ENCODE measurements around the gene KCNK10. TPM values are rescaled to one million over a fixed set of nuclear protein-coding genes. Genes with fewer than 3 reads are reported as not detected.
"Not testable (repeated sequence)": the region's sequence is repeated elsewhere in the genome, so short reads cannot be mapped to it uniquely, and the experiment has no call there.

The KCNK10 gene
- total RNA-seq, 1 experiment from 2014 or later, result 0.07 TPM

DNA sequence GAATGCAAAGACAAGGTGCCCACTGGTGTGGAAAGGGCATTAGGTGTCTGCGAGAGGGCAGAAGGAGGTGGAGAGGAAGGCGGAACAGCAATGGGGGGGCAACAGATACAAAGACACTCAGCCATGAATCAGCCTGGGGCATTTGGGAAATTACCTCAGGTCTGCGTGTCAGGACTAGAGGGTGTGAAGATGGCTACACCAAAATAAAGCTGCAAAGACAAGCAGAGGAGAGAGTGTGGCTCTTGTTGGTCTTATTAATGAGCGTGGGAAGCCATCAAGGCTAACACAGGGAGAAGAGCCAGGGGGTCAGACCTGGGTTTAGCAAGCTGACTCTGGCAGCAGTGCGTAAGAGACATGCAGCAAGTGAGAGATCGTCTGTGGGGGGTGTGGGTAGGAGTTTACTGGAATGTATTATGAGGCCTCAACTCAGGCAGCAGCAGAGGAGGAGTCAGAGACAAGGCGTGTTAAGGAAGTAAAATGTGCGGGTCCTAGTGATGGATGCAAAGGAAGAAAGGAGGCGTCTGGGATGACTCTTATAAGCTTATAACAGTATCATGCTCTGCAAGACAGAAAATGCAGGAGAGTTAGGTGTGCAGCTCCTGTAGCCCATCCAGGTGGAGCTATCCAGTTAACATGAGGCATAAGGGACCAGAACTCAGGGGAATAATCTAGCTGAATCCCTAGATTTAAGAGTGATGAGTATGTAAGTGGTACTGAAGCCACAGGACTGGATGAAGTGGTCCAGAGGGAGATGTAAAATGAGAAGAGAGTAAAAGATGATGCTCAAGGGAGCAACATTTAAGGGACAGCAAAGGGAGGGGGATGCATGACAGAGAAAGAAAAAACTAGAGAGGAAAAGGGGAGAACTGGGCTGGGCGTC lies 50.4 kb downstream of the KCNK10 start:
- DNase-seq (ENCODE audit: extremely low read depth, low read depth), result no peak

DNA sequence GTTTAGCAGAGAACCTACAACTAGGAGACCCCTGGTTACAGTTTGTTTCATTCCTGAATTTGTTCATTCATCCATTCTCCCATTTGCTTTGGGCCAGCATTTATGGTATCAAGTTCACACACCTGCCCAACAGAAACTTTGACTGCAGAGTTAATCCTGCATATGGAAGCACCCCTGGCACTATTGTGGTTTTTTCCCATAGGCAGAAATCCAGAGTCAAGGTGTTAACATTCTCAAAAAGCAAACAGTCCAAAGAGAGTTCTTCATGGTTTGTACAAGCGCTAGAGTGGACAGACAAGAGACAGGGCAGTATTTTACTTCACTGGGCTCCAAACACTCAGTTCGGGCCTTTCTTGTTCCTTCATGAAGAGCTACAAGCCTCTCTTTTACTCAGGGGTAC lies 51.9 kb downstream of the KCNK10 start:
- DNase-seq (ENCODE audit: extremely low read depth, low read depth), result no peak

DNA sequence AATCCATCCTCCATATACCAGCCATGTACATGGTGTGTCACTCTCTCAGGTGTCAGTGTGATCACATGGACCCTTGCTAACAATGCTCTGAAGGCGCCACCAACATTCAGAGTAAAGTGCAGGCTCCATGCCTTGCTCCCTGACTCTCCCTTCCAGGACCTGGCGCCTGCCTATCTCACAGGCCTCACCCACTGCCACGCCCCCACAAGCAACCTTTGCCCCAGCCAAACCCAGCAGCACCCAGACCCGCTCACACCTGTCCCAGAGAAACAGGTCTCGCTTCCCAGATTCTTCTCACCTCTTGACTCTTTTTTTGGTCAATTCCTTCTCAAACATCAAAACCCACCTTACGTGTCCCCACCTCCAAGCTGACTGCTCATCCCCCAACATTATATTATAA lies 52.3 kb downstream of the KCNK10 start:
- no peak for DNase-seq (ENCODE audit: extremely low read depth, low read depth)

DNA sequence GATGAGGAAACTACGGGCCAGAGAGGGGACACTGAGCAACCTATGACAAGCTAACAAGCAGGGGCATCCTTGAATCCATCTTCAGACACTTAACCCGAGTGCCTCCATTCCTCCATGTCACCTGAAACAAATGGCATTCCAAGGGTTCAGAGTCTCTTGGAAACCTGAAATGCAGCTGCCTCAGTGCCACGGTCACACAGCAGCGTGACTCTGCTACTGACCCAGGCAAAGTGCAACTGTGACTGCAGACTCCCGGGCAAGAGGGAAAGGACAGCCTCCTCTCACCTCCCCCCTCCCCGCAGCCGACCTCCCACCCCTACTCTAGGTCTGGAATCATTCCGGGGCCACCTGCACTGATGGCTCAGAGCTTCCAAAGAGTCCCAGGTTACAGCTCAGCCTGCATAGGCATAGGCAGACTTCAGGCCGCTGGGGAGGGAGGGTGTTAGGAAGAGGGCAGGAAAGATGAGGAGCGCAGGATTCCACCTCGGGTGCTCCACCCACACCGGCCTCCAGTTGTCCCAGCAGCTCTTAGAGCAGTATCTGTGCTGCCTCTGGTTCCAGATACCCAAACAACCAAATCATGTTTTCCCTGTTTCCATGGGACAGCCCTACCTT lies 53.2 kb downstream of the KCNK10 start:
- DNase-seq (ENCODE audit: extremely low read depth, low read depth), result no peak

DNA sequence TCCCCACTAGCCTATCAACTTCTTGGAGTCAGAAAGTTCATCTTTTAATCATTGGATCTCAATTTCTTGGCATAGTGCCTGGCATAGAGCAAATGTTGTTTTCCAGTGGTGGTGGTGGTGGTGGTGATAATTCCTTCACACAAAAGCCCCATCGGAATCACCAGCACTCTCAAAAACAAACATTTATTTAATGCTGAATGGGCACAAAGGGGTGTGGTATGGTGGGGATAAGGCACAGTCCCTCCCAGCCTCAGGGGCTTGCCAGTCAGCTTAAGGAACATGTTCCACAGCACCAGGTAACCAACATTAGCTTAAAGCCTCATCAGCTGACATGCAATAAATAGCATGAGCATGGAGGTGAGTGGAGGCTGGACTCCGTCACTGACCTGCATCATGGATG lies 56.6 kb downstream of the KCNK10 start:
- no peak for DNase-seq (ENCODE audit: extremely low read depth, low read depth)

DNA sequence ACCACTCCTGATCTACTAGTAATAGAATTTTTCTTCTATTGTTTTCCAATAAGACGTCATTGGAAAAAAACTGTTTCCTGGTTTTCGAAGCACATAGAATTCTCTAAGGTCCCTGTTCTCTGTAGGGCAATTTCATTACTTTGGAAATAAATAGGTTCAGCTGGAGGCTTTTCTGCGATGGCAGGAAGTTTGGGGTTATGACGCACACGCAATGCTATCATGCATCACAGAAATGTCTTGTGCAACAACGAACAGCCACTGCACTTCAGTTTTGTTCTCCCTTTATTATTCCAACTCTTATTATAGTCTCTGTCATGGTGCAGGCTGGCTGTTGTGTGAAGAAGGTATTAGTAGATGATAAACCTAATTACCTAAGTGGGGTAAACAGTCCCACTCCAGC lies 59.0 kb downstream of the KCNK10 start:
- no peak for DNase-seq (ENCODE audit: extremely low read depth, low read depth)

DNA sequence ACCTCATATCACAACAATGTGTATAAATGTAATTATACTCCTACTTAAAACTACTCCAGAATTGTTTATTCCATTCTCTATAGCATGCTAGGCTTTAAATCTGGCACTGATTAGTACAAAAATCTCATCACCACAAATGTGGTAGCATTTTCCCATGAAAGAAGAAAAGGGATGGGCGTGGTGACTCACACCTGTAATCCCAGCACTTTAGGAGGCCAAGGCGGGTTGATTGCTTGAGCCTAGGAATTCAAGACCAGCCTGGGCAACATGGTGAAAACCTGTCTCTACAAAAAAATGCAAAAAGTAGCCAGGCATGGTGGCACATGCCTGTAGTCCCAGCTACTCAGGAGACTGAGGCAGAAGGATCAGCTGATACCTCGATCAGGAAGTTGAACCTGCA lies 61.8 kb downstream of the KCNK10 start:
- DNase-seq (ENCODE audit: extremely low read depth, low read depth), result not testable (repeated sequence)

DNA sequence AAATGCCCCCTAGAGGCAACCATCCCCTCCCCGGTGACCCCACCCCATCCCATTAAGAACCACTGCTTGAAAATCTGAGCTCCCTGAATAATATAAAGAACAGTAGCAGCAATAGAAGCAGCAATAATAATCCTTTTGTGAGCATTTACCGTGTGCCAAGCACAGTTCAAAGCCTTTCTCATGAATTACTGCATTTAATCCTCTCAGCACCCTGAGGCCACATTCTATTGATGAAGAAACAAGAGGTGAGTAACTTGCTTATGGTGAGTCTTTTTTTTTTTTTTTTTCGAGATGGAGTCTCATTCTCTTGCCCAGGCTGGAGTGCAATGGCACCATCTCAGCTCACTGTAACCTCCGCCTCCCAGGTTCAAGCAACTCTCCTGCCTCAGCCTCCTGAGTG lies 65.0 kb downstream of the KCNK10 start:
- no peak for DNase-seq (ENCODE audit: extremely low read depth, low read depth)

DNA sequence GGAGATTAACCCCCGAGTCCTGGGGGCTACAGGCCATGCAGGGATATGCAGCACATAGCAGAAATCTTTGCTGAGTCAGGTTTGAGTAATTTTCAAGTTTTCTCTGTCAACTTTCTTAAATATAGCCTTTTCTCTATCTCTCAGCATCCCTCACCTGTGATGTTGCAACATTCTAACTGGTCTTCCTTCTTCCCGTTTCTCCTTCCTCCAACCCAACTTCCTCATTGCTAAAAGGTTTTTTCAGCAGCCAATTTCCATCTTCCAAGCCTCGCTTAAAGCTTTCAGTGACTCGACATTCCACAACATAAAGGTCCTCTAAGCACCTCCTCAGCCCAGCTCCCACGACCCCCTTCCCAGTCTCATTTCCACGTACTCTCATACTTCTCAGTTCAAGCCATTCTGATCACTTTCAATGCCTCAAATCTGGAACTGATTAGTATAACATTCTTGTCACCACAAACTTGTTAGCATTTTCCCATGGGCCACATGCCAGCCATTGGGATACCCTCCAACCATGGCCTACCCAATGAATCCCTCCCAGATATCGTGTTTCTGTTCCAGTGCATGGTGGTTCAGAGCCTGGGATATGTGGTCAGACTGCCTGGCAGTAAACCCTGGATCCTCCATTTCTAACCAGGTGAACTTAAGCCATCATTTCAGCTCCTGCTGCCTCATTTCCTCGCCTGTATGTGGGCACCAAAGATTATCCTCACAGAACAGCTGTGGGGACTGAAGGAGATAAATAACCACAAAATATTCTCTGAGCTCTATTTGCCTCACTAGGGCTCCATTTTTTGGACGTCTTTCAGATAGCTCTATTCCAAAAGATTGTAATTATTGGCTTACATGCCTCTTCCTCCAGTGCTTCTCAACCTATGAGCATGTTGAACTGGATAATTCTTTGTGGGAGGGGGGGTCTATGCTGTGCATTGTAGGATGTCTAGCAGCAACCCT lies 65.8 kb downstream of the KCNK10 start:
- DNase-seq (ENCODE audit: extremely low read depth, low read depth), result no peak

DNA sequence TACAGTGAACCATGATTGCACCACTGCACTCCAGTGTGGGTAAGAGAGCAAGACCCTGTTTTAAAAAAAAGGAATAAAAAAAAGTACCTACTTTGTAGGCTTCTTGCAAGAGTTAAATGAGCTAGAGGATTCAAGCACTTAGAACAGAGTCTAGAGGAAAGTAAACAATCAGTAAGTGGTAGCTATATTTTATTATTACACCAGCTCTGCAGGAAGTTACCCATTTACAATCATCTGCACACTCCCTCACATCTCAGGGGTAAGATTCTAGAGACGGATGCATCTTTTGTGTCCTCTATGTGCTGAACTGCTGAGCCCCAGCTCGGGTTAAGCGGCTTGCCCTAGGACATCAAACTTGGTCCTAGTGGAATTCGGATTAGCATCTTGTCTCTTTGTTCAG lies 67.3 kb downstream of the KCNK10 start:
- no peak for DNase-seq (ENCODE audit: extremely low read depth, low read depth)

DNA sequence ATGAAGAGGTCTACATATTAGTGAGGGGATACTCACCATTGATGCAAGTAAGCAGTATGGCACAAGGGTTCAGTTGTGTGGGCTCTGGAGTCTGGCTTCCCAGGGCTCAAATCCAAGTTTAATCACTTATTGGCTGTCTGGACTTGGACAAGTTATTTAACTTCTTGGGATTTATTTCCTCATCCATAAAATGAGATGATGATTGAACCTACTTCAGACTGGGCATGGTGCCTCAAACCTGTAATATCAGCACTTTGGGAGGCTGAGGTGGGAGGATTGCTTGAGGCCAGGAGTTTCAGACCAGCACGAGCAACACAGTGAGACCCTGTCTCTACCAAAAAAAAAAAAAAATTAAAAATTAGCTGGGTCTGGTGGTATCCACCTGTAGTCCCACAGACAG lies 67.9 kb downstream of the KCNK10 start:
- DNase-seq (ENCODE audit: extremely low read depth, low read depth), result no peak

DNA sequence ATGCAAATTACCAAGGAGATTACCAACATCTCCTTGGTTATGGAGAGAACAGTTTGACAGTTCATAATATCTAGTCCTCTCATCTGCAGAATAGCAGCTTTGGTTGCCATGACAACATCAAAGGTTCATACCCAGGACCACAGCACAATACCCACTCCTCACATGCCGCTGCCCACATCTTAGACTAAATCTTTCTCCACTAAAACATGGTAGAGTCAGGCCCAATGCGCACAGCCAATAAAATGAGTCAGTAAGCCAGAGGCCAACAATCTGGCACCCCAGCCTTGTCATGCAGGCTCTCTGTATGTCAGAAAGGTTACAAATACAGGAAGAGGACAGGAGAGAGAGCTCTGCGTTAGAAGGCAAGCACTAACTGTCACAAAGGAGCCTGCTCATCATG lies 70.6 kb downstream of the KCNK10 start:
- DNase-seq (ENCODE audit: extremely low read depth, low read depth), result no peak

DNA sequence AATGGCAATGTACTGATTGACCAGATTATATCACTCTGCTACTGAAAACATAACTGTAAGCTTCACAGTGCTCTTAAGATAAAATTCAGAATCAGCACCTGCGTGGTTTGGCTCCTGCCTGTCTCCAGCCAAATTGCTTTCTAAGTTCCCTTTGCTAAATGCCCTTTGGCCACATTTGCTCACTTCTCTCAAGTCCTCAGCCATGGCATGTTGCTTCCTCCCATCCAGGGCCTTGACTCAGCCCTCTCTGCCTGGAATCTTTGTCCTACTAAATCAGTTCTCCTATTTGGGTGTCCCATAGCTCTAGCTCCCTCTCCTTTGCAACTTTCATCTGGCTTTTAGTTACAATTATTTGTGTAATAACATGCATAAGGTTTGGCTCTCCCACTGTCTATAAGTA lies 71.4 kb downstream of the KCNK10 start:
- no peak for DNase-seq (ENCODE audit: extremely low read depth, low read depth)

DNA sequence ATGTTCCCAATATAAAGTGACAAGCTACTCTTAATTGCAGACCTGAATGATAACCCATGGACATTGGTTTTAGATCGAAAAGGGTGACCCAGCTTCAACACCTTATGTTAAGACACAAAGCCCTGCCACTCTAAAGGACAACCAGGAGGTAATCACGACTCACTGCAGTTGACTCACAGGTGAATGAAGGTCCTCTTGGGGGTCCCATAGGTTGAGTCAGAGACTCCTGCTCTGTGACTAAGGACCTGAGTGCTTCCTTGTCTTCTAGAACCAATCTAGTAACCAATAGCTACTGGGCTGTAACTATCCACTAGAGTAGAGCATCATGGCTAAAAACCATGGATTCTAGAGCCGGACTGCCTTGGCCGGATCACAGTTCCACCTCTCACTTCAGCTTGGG lies 73.8 kb downstream of the KCNK10 start:
- no peak for DNase-seq (ENCODE audit: extremely low read depth, low read depth)

DNA sequence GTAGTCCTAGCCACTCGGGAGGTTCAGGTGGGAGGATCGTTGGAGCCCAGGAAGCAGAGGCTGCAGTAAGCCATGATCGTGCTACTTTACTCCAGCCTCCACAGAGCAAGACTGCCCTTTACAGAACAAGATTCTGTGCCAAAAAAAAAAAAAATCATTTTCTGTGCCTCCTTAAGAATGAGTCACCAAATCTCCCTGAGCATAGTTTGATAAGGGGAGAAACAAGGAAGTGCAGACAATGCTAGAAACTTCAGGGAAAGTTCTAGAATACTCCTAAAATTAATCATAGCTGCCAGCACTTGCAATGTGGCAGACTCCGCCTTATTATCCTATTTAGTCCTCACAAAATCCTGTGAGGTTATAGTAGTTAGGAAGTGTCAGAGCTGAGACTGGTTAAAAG lies 74.5 kb downstream of the KCNK10 start:
- no peak for DNase-seq (ENCODE audit: extremely low read depth, low read depth)

DNA sequence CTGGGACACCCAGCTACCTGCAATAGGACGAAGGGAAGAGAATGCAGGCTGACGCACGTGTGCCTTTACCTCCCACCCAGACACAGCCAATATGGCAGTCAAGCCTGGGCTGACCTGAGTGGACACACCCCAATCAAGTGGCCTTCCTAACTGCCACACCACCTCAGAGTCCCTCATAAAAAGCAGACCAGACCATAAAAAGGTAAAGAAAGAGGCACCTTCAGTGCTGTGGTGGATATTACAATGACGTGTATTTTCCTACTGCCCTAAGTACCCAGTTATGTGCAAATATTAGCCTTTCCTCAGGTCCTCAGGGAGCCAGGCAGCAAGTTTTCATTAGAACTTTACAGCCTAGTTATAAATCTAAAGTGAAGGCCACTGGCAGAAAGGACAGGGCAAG lies 75.8 kb downstream of the KCNK10 start:
- no peak for DNase-seq (ENCODE audit: extremely low read depth, low read depth)

DNA sequence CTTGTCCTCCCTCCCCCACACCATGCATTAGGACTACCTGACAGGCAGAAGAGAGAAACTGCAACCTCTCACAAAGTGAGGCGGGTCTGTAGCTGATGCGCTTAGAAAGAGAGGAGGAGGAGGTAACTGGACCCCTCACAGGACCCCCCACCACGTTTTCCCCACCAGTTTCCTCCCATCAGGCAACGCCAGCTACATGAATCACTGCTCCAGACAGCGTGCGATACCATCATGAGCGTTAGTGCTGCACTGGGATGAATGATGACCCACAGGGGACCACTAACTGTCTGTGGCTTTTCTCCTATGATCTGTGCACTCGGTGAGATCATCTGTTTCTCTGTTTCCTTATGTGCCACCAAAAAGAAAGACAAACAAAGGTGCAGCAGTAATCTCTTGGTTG lies 77.7 kb downstream of the KCNK10 start:
- DNase-seq (ENCODE audit: extremely low read depth, low read depth), result no peak

DNA sequence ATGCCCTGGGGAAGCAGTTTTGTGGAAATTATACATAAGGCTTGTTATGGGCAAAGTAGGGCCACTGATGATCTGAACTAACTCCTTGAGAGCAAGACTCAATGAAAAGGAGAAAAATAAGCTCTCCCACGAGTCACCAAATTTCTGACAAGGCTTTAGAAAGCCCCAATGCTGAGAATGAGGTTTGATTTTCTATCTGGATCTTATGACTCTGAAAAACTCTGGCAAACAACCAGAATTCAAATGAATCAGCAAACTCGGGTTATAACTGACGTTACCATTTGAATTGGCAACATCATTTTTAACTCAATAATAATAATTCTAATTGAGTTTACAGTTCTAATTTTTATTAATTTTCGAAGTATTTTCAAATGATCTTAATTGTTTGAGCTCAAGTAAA lies 79.1 kb downstream of the KCNK10 start:
- DNase-seq (ENCODE audit: extremely low read depth, low read depth), result no peak

DNA sequence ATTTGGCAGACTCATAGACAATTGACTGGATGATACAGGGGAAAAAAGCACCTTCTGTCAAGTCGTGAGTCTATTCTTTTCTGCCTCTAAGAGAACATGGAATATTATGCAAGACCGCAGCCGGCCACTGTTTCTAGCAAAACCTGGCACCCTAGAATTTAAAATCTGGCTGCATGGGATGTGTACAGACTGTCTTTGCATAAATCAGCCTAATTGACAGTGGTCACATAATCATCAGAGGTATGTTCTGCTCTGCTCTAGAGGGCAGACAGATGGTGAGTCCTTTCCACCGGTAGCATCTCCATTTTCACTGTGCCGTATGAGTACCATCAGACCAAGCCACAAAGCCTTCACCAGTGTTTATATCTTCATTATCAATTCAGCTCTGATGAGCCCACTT lies 80.6 kb downstream of the KCNK10 start:
- DNase-seq (ENCODE audit: extremely low read depth, low read depth), result no peak

DNA sequence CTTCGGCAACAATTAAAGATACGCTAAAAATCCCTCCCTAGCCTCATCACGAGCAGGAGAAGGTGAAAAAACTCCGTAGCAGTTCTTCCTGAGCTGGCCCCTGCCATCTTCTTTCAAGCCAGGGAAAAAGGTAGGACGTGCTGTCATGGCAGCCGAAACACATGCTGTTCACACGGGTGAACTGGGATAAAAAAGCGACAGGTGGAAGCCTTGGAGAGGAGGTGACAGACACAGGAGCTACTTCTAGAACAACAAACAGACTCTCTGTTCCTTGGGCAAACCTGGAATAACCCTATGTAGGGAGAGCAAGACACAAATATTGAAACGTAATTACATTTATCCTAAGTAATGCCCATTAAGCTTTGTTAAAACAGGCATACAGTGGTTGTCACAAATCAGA lies 81.3 kb downstream of the KCNK10 start:
- no peak for DNase-seq (ENCODE audit: extremely low read depth, low read depth)

DNA sequence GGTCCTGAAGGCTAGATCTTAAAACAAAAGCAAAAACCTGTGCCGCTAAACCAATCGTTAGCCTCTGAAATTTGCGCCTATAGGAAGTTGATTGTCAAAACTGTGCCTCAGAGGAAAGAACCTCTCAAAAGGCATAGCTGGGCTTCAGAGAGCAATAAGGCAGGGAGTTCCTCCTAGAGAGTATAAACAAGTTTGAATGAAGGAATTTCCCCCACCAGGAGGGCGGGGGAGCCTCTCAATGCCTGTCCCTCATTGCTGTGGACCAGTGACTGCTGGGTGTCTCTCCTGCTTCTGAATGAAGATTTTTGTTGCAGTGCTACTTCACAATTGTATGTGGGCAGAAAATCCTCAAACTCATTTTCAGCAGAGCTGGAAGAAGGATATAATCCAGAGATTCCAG lies 88.6 kb downstream of the KCNK10 start:
- no peak for DNase-seq (ENCODE audit: extremely low read depth, low read depth)
